GM19328 (cell line): ENCODE measurements around the gene MEOX1.
"Not testable (repeated sequence)": the region's sequence is repeated elsewhere in the genome, so short reads cannot be mapped to it uniquely, and the experiment has no call there.

Experiments used
- ATAC-seq: cut with Tn5 transposase; IDR thresholded peaks from one replicate; pipeline ENCODE4 v1.9.1; 2021; ENCODE audit warnings: mild to moderate bottlenecking, moderate library complexity; ENCODE audit not compliant: unreplicated experiment

MEOX1 gene

DNA sequence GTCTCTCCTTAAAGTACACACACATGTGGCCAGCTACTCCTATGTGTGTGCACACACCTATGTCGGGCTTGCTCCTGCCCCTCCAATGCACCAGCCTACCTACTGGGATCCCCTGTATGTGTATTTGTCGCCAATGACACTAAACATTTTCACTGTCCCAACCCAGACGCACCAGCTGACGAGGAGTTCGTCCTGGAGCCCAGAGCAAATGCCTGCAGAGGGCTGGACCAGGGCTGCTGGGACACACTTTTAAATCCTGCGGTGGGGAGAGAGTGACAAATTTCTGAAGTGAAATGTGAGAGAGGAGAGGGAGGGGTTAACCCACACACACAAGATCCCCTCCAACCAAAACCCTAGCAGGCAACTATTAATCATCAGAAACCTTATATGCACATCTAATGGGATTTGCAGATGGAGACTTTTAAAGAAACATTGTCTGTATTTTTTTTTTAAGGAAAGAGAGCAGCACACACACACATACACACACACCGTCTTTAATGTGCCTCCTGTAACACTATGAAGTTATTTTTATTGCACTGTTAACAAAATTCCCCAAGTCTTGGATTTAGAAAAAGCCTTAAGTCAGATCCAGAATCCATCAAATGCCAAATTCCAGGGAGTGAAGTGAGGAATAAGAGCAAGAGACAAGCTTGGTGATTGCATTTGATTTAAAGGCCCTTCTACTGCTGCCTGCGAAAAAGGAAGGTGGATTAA, at the start of gene MEOX1:
Gene MEOX1 (minus strand): TSS at position 224 of the 714 bp plus-strand sequence. CDS start 388 bp downstream, outside the sequence.
- ATAC-seq: no peak

DNA sequence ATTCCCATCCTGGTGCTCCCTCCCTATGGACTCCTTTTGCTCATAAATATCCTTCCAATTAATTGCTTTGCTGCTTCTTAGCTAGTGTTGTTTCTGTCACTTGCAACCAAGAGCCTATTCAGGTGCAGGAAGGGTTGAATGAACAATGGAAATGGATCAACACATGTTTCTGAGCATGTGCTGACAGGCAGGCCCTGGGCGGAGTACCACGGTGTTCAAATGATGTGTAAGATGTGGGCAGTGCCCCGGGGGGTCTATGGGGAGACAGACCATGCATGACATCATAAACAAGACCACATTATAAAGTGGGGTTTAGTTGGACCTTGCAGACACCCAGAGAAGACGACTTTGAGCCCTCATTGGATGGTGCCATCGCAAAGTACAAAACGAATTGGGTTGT, 48.4 kb upstream of the MEOX1 start:
- no peak for ATAC-seq

DNA sequence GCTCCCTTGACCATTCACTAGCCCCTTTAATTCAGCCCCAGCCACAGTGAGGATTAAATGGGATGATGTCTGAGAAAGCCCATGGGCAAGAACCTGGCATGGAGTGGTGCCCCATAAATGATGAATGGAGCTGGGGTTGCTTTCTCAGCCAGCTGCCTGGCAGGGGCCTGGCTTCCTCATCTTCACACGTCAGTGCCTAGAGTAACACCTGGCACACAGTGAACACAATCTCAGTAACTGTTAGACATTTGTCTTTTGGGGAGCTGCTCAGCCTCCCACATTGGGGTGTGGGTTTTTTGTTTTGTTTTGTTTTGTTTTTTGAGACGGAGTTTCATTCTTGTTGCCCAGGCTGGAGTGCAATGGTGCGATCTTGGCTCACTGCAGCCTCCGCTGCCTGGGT, 47.5 kb upstream of the MEOX1 start:
- no peak for ATAC-seq

DNA sequence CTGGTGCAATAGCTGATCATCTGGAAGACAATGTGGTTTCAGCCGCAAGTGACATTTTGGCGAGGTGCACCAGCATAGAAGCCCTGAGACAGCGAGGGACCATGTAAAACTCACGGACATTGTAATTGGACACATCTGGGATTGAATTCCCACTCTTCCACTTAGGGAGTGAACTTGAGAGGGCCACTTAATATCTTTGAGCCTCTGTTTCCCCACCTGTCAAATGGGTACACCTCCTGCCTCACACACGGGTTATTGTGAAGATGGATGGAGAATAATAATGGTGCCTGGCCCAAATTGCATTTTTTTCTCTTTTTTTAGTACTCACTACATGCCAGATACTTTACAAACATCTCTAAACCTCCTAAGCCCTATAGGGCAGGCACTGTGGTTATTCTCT, 45.5 kb upstream of the MEOX1 start:
- ATAC-seq: no peak

DNA sequence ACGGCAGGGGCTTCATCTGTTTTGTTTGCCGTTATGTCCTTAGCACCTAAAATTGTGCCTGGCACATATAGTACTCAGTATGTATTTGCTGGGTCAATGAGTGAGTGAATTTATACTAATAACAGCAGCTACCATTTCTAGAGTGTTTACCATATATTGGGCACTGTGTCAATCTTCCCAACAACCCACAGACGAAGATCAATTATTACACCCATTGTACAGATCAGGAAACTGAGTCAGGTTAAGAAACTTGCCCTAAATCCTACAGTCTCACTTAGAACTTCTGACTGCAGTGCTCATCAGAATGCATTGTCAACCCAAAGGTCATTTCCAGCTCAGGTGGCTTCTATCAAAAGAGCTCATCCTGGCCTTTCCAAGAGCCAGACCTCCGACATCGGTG, 44.5 kb upstream of the MEOX1 start:
- ATAC-seq: no peak

DNA sequence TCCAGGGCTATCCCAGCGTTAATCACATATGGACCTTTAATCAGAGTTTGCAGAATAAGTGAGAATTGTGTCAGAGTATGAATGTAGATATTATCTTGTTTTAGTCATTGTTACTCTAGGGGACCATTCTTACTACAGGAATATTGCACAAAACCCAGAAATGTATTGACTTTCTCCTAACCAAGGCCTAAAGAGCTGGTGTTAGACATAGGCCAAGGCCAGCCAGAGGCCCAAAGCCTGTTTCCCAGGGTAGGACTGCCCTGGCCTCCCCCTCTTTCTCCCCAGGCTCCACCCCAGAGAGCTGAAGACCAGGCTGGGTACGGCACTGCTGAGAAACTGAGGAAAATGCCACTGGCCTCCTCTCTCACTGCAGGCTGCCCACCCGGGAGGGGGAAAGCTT, 41.9 kb upstream of the MEOX1 start:
- no peak for ATAC-seq

DNA sequence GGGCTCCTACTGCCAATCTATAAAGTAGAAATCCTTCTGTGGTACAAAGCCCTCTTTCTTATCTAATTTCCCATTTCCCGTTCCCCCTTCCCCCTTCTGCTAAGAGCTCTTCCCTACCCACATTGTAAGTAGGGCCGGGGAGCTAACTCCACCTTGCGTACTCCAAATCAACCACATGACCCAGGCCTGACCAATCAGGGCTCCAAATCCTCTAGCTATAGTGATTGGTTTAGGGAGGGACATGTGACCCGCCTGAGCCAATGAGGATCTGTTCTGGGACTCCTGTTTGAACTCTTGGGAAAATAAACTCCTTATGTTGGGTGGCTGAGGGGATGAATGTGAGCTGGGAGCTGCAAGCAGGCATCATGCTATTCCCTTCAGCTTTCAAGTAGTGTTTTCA, 40.9 kb upstream of the MEOX1 start:
- ATAC-seq: no peak

DNA sequence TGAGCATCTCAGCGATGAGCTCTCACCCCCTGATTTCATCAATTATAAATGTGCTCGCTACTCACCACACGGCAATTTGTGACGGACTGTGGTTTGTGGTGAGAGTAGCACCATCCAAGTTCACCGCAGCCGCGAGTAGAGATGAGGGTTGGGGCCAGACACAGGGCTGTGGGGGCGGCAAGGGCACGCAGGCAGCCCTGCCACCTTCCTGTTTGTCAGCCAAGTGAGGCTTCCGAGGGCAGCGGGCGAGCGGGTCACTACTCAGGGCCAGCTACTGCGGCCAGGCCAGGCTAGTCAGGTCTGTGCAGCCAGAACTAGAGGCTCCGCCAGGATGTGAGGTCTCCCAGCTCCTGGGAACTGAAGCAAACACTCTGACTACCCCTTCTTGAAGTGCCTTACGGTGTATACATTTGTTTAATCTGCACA, 39.6 kb upstream of the MEOX1 start:
- no peak for ATAC-seq

DNA sequence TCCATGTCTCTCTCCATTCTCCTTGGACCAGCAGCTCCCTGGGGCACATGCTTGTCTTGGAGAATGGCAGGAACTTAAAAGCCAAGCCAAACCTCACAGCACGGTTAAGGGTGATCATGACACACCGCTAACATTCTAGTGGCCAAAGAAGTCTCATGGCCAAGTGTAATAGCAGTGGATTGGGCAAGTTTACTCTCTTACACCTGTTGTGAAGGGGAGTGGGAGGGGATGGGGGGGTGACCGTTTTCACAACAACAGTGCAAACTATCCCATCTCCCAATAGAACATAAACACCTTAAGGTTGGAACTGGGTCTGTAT, 37.7 kb upstream of the MEOX1 start:
- no peak for ATAC-seq

DNA sequence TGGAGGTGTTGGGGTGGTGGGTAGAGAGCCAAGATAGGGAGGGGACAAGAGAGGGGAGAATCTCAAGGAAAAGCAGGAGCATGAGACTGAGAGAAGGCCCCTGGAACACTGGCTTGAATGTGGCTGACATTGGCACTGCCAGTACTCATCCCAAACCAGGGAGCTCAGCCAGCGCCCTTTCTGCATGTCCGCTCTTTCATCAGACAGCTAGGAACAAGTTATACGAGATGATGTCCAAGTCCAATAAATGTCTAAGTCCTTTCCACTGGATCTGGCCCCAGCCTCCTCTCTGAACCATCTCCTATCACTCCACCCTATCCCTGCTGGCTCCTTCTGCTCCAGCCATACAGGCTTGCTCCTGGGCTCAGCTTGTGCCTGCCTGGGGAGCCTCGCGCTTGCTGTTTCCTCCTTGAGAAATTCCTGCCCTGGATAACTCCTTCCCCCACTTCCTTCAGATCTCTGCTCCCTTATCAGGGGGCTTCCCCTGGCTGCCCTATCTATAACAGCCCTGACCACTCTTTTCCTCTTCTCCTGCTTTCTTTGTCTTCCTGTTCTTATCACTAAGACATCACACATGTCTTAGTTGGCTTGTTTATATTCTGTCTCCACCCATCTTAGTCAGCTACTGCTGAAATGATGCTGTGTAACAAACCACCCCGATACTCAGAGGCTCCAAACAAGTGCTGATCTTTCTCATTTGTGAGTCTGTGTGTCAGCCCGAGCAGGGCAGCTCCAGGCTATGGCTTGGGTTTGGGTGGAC, 37.1 kb upstream of the MEOX1 start:
- no peak for ATAC-seq

DNA sequence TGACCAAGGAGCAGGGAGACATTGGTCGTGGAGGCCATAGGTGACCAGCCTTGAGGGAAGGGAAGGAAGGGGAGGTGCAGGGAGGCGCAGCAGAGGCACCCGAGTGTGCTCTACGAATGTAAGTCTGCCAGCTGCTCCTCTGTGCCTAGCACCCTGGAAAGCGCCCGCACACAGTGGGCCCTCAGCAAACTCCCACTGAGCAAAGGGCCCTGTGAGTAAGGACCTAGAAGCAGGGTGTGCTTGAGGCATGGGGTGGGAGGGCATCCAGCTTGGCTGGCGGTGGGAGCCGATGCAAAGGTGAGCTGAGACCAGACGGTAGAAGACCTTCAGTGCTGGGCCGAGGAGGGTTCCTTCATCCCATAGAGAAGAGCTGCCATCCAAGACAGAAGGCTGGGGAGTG, 36.2 kb upstream of the MEOX1 start:
- no peak for ATAC-seq

DNA sequence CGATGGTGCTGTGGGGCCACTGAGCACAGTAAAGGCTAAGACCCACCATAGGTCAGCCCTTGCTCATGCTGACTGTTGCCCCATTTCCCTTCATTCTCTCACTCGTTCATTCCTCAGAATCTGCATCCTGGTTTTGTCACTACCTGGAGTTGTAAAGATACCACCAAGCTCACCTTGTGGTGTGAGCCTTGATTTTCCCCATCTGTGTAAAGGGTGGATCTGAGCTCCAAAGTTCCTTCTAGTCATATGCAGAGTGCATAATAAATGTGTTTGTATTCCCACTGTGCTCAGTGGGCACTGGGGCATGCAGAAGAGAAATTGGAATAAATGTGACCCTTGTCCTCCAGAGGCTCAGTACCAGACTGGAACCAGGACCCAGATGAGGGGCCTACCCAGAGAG, 35.2 kb upstream of the MEOX1 start:
- ATAC-seq: no peak

DNA sequence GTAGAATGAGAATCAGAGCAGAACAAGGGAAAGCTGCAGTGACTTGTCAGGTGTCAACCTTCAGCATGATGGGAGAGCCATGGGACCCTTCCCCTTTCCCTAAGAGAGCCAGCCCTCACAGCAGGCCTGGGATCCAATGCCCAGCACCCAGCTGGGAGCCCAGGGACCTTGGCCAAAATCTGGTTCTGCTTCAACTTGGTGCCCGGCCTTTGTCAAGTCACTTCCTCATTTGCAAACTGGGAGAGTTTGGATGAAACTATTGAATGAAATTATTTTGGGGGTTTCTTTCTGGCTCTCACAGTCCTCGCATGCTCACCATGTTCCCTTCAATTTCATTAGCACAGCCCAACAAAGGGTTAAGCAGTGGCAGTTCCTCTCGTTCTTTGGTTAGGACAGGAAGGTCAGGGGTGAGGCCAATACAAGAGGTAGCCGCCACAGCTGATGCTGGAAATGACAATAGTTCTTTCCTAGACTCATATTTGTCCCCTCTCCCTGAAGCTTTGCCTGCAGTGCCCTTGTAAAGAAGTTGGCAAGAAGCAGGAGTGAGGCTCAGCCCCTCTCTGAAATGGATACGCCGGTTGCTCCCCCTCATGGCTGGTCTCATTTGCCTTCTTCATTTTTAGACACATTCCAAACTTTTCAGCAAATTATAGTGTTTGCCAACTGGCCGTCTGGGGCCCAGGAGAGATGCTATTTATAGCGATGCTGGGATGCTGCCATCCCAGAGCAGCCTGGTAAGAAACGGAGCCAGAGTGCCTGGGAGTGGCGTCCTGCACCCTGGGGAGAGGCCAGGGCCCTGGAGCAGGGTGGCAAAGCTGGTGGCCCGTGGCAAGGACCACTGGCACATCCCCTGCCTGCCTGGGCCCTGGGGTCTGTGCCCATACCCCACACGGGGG, 34.5 kb upstream of the MEOX1 start:
- no peak for ATAC-seq

DNA sequence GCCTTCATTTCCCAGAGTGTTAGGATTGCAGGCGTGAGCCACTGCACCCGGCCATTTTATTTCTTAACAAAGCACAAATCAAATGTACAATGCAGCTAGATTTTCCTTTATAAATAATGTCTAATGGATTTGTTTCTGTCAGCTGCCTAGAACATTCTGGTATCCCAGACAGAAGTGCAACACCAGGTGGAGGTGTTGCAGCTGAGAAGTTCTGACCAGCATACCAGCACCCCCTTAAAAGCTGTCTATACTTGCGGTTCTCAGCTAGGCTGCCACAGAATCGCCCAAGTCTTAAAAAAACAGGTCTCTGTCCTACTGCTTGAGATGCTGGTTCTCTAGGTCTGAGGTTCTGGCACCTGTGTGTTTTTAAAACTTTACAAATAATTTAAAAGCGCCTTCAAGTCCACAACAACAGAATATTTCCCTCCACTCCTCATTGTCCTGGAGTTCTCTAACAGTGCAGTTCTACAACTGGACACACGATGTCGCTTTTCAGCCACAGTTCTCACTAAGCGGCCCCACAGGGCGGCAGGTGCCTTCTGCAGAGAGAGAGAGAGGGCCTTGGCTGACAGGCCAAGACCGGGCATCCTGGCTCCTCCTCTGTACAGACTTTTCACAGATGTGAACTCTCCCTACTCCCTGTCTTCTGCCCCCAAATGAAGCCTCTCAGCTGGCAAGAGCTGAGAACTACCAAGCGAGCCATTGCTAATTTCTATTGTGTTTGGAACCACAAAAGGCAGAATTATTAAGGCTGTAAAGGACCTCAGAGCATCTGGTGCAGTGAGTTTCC, 32.6 kb upstream of the MEOX1 start:
- no peak for ATAC-seq

DNA sequence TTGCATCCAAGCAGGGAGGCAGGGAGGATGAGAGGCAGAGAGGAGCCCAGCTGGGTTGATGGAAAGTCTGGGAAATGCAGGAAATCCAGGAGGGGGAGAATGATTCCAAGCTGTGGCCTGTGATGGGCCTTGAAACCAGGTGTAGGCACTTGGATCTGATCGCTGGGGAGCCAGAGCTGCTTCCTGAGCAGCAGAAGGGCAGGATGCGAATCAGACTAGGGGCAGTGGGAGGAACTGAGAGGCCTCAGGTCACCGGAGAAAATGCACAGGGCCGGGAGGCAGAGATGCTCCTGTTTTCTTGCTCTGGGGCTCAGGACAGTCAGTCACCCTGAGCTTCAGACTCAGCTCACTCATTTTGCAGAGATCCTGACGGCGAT, 29.6 kb upstream of the MEOX1 start:
- no peak for ATAC-seq

DNA sequence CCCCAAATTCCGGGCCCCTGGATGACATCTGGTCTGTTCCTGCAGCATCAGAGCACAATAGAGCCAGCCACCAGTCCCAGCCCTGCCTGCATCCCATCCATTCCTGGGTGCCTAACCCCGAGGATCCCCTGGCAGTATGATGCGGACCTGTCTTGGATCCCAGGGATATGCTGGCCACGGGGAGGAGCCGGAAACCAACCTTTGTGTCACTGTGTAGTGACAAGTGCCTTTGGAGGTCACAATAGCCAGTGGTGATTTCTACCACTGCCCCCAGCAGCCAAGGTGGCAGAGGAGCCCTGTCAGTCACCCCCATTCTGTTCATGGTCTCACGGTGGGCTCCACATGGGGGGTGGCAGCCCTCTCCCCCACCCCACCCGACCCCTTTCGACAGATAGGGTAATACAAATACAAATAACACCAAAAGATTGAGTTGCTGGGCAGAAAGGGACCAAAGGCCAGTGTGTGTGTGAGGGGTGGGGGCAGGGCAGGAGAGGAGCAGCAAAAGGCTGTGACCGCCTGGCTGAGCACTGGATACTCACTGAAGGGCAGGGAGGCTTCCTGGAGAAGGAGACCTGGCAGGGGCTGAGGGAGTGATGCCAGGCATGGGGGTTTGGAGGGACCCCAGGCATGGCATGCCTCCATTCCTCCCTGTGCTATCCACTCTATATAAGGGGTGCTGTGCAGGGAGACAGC, 29.0 kb upstream of the MEOX1 start:
- no peak for ATAC-seq

DNA sequence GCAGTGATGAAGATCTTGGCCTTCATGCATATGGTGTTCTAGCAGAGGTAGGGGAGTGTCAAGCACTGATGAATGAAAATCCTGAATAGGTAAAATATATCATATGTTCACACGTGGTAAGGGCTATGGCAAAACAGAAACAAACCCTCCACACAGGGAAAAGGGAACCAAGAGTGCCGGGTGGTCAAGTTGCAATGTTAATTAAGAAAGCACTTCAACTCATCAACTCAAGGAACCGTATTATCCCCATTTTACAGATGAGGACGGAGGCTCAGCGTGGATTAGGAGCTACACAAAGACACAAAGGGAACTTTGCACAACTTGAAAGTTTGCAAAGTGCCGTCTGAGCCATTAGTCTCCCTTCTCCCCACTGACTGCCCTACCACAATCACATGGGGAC, 28.1 kb upstream of the MEOX1 start:
- ATAC-seq: no peak

DNA sequence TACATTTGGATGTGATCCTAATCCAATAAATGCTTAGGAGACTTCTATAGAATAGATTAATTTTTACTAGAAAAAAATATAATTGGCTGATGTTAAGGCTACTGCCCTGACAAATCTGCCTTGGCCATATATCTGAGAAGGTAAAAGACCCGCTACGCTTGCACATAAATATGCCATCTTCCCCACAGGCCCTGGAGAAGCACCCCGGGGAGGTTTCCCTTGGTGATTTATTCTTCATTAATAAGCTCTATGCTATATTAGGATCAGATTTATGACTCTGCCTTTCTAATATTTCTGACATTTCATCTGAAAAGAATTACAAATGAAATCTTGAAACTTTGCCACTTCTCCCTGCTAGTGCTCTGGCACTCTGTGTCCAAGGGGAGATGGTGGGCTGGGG, 27.4 kb upstream of the MEOX1 start:
- ATAC-seq: no peak

DNA sequence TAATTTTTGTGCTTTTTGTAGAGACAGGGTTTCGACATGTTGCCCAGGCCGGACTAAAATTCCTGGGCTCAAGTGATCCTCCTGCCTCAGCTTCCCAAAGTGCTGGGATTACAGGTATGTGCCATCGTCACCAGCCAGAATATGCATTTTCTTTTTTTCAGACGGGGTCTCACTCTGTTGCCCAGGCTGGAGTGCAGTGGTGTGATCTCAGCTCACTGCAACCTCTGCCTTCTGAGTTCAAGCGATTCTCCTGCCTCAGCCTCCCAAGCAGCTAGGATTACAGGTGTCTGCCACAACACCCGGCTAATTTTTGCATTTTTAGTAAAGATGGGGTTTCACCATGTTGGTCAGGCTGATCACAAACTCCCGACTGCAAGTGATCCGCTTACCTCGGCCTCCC, 25.2 kb upstream of the MEOX1 start:
- ATAC-seq: not testable (repeated sequence)

DNA sequence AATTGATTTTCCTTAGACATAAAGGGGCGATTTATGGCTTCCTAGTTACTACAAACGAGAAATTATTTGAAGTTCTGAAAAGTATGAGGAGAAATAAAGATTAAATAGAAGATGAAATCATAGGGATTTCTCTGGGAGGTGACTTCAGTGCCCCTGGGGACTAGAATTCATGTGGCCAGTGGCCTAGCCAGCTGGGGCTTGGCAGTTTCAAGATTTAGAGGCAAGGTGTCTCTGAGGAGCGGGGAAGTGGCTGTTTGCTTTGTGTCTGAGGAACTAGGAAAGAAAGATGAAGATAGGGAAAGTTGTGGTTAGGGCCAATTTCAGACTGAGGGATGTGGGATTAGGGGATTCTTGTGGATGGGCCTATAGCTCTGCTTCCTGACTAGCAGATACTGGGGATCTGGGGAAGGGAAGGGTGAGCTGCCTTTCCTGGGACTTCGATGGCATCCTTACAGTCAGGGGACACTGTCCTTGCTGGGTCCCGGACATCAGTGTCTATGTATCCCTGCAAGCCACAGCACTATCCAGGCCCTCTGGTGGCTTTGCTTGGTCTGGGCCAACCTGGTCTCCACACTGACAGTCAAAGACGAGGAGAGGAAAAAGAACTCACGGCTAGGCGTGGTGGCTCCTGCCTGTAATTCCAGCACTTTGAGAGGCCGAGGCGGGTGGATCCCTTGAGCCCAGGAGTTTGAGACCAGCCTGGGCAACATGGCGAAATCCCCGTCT, 22.4 kb upstream of the MEOX1 start:
- ATAC-seq: no peak
